MM.1S (cell line): ENCODE measurements around the gene CNPY1.

Experiments used
- DNase-seq: peaks from one replicate; pipeline ENCODE4 v3.0.0-alpha.2; 2015
- H2AFZ ChIP-seq: fragments of 300-600 bp; sonication (generic); 2 replicates; pipeline ENCODE4 v1.6.0; 2016; ENCODE audit warnings: antibody characterized with exemption, low read length
- H3F3A ChIP-seq: fragments of 300-600 bp; sonication (generic); 2 replicates; pipeline ENCODE4 v1.6.1; 2016; ENCODE audit warnings: mild to moderate bottlenecking, antibody characterized with exemption, low read length, moderate library complexity, mixed read lengths; ENCODE audit not compliant: insufficient read depth
- H3K27ac ChIP-seq: fragments of 300-600 bp; sonication (generic); 2 replicates; pipeline ENCODE4 v1.5.1; 2016; ENCODE audit warnings: mild to moderate bottlenecking, low read length
- H3K27me3 ChIP-seq: fragments of 300-600 bp; sonication (generic); replicated peaks from 2 replicates; pipeline ENCODE4 v1.6.0; 2016; ENCODE audit warnings: low read length; ENCODE audit not compliant: insufficient read depth
- H3K36me3 ChIP-seq: fragments of 300-600 bp; sonication (generic); replicated peaks from 2 replicates; pipeline ENCODE4 v1.6.1; 2016; ENCODE audit warnings: mild to moderate bottlenecking, low read length, mixed read lengths; ENCODE audit not compliant: insufficient read depth
- H3K4me1 ChIP-seq: fragments of 300-600 bp; sonication (generic); 2 replicates; pipeline ENCODE4 v1.6.1; 2016; ENCODE audit warnings: low read length, mixed read lengths
- H3K4me2 ChIP-seq: fragments of 300-600 bp; sonication (generic); 2 replicates; pipeline ENCODE4 v1.6.0; 2016; ENCODE audit warnings: low read depth, low read length
- H3K4me3 ChIP-seq: fragments of 300-600 bp; sonication (generic); 2 replicates; pipeline ENCODE4 v1.5.1; 2016; ENCODE audit warnings: low read length, mixed read lengths
- H3K79me2 ChIP-seq: fragments of 300-600 bp; sonication (generic); 2 replicates; pipeline ENCODE4 v1.6.1; 2016; ENCODE audit warnings: mixed run types, low read length, mixed read lengths
- H3K9ac ChIP-seq: fragments of 300-600 bp; sonication (generic); 2 replicates; pipeline ENCODE4 v1.6.1; 2016; ENCODE audit warnings: low read length, mixed read lengths
- H3K9me2 ChIP-seq: fragments of 300-600 bp; sonication (generic); replicated peaks from 2 replicates; pipeline ENCODE4 v1.6.1; 2016; ENCODE audit warnings: mild to moderate bottlenecking, low read length, mixed read lengths; ENCODE audit not compliant: insufficient read depth
- H3K9me3 ChIP-seq: fragments of 300-600 bp; sonication (generic); replicated peaks from 2 replicates; pipeline ENCODE4 v1.6.1; 2016; ENCODE audit warnings: mild to moderate bottlenecking, low read length, mixed read lengths; ENCODE audit not compliant: insufficient read depth
- H4K20me1 ChIP-seq: fragments of 300-600 bp; sonication (generic); 2 replicates; pipeline ENCODE4 v1.6.1; 2016; ENCODE audit warnings: mild to moderate bottlenecking, low read length, moderate library complexity, mixed read lengths; ENCODE audit not compliant: insufficient read depth
- EZH2 ChIP-seq: fragments of 300-600 bp; sonication (generic); optimal IDR thresholded peaks from 2 replicates; pipeline ENCODE3; 2017; ENCODE audit warnings: low read depth, mild to moderate bottlenecking, antibody characterized with exemption, low read length, mixed read lengths
- EZH2phosphoT487 ChIP-seq: fragments of 300-600 bp; sonication (generic); IDR thresholded peaks from 2 replicates; pipeline ENCODE4 v1.6.1; 2018; ENCODE audit warnings: antibody characterized with exemption, low read length
- TF ChIP-seq, protein P1 (sequence below): fragments of 300-600 bp; sonication (generic); IDR thresholded peaks from 2 replicates; pipeline ENCODE4 v1.5.1; 2016; ENCODE audit warnings: antibody characterized with exemption, low read length, mixed read lengths

CNPY1 gene

DNA sequence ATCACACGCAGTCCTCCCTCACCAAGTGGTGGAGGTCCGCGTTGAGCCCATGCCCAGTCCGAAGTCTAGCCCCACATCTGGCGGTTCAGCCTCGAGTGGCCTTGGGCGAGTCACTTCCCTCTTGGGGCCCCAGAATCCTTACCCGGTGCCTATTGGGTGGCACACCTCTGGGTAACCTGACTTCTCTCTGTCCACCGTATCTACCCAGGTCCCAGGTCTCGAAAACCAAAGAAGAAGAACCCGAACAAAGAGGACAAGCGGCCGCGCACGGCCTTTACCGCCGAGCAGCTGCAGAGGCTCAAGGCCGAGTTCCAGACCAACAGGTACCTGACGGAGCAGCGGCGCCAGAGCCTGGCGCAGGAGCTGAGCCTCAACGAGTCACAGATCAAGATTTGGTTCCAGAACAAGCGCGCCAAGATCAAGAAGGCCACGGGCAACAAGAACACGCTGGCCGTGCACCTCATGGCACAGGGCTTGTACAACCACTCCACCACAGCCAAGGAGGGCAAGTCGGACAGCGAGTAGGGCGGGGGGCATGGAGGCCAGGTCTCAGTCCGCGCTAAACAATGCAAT, 84.1 kb downstream of the CNPY1 start:
- Histone ChIP-seq H3K4me2 (no peak overlapping the region), H2AFZ (no peak overlapping the region), H3F3A (no peaks in the 10 kb centered on the region), H3K9ac (no peak overlapping the region), H3K79me2 (no peaks in the 10 kb centered on the region), H4K20me1 (no peaks in the 10 kb centered on the region), H3K9me2 (no peaks in the 10 kb centered on the region), H3K9me3 (no peaks in the 10 kb centered on the region; the same call in 1 of the 2 replicates), H3K4me1 (no peaks in the 10 kb centered on the region), H3K36me3 (no peaks in the 10 kb centered on the region), H3K4me3 (no peak overlapping the region), H3K27me3 (peaks cover 79% of the 10 kb centered on the region), H3K27ac (no peak overlapping the region)
- no peak for TF ChIP-seq EZH2phosphoT487
- no peak for TF ChIP-seq EZH2
- TF ChIP-seq, protein P1, sequence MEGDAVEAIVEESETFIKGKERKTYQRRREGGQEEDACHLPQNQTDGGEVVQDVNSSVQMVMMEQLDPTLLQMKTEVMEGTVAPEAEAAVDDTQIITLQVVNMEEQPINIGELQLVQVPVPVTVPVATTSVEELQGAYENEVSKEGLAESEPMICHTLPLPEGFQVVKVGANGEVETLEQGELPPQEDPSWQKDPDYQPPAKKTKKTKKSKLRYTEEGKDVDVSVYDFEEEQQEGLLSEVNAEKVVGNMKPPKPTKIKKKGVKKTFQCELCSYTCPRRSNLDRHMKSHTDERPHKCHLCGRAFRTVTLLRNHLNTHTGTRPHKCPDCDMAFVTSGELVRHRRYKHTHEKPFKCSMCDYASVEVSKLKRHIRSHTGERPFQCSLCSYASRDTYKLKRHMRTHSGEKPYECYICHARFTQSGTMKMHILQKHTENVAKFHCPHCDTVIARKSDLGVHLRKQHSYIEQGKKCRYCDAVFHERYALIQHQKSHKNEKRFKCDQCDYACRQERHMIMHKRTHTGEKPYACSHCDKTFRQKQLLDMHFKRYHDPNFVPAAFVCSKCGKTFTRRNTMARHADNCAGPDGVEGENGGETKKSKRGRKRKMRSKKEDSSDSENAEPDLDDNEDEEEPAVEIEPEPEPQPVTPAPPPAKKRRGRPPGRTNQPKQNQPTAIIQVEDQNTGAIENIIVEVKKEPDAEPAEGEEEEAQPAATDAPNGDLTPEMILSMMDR, result no peak
- no peak for DNase-seq

DNA sequence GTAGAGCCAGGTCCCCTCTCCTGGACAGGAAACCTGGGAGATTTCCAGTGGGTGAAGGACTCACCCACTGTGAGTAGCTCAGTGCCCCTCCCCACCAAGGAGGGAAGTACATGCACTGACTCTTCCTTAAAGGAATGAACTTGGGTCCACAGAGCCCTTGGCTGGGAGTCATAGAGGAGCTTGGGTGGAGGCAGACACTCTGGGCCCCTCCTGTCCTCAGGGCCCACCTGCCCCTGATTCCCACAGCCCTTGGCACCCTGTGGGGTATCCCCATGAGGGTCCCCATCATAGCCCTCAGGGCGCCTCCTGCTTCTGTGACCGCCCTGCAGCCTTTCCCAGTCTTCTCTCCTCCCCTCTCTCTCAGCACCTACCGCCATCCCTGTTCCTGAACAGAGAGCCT, 84.7 kb downstream of the CNPY1 start:
- Histone ChIP-seq H3K9ac (no peak overlapping the region), H3K9me3 (no peaks in the 10 kb centered on the region; the same call in 1 of the 2 replicates), H3K79me2 (no peaks in the 10 kb centered on the region), H3K4me1 (no peaks in the 10 kb centered on the region), H3K4me3 (no peak overlapping the region), H4K20me1 (no peaks in the 10 kb centered on the region), H3K36me3 (no peaks in the 10 kb centered on the region), H3F3A (no peaks in the 10 kb centered on the region), H3K4me2 (no peak overlapping the region), H3K27me3 (peaks cover 78% of the 10 kb centered on the region), H2AFZ (no peak overlapping the region), H3K27ac (no peak overlapping the region), H3K9me2 (no peaks in the 10 kb centered on the region)
- no peak for DNase-seq
- TF ChIP-seq EZH2 (no peak), EZH2phosphoT487 (no peak)
- TF ChIP-seq, protein P1, result no peak

DNA sequence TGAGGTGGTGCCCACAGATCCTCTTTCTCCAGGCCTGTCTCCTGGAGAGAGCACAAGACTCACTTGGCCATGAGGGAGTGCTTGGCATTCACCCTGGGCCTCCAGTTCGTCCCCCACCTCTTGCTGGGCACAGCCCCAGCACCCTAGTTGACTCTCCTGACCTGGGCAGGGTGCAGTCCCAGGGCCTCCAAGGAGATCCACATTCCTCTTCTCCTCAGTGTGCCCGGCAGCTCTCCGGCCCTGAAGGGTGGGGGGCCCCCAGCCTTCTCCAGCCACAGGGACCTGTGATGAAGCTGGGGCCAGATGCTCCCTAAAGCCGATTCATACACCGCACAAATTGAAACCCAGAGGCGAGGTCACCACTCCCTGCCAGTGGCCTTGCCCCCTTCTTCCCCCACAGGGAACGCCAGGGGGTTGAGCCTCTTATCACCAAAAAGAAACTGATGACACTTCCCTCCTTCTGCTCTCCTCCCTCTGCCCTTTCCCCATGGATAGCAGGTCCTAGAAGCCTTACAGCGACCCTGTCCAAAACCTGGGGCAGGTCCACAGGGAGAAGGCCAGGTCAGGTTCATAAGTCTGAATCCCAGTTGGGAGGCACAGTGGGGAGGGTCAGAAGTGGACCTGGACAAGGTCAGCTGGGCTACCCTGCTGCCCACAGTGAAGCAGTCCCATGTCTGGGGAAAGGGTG, 85.3 kb downstream of the CNPY1 start:
- TF ChIP-seq EZH2 (no peak), EZH2phosphoT487 (no peak)
- TF ChIP-seq, protein P1, result no peak
- H3K4me1 ChIP-seq, result no peaks in the 10 kb centered on the region
- H3F3A ChIP-seq, result no peaks in the 10 kb centered on the region
- H3K27me3 ChIP-seq, result peaks cover 78% of the 10 kb centered on the region
- no peaks in the 10 kb centered on the region for H4K20me1 ChIP-seq
- no peak overlapping the region for H3K4me3 ChIP-seq
- H2AFZ ChIP-seq, result no peak overlapping the region
- no peaks in the 10 kb centered on the region for H3K9me2 ChIP-seq
- DNase-seq, result no peak
- no peaks in the 10 kb centered on the region for H3K79me2 ChIP-seq
- H3K9ac ChIP-seq, result no peak overlapping the region
- H3K9me3 ChIP-seq, result no peaks in the 10 kb centered on the region; the same call in 1 of the 2 replicates
- H3K27ac ChIP-seq, result no peak overlapping the region
- no peak overlapping the region for H3K4me2 ChIP-seq
- H3K36me3 ChIP-seq, result no peaks in the 10 kb centered on the region
